Neural progenitor cell (in vitro differentiated cells): ENCODE data around the gene TRAPPC2. TPM values are rescaled to one million over a fixed set of nuclear protein-coding genes. Genes with fewer than 3 reads are reported as not detected.

ENCODE experiments used
- DNase-seq: peaks from one replicate; pipeline ENCODE4 v3.0.0-alpha.2; 2016; ENCODE audit warnings: low spot score
- H2AFZ ChIP-seq: fragments of 200-600 bp; sonication (generic); replicated peaks from 2 replicates; pipeline ENCODE4 v1.6.1; 2016; ENCODE audit warnings: antibody characterized with exemption
- H3F3A ChIP-seq: fragments of 200-600 bp; sonication (generic); 2 replicates; pipeline ENCODE4 v1.6.1; 2016; ENCODE audit warnings: antibody characterized with exemption, low read depth
- H3K27ac ChIP-seq: fragments of 200-600 bp; sonication (generic); 2 replicates; pipeline ENCODE4 v1.5.1; 2016; ENCODE audit warnings: mild to moderate bottlenecking
- H3K27me3 ChIP-seq: fragments of 200-600 bp; sonication (generic); 2 replicates; pipeline ENCODE4 v1.6.1; 2016; ENCODE audit warnings: mild to moderate bottlenecking, moderate library complexity
- H3K36me3 ChIP-seq: fragments of 200-600 bp; sonication (generic); 2 replicates; pipeline ENCODE4 v1.5.1; 2016
- H3K4me1 ChIP-seq: fragments of 200-600 bp; sonication (generic); 2 replicates; pipeline ENCODE4 v1.6.1; 2016; ENCODE audit warnings: mixed run types
- H3K4me2 ChIP-seq: fragments of 200-600 bp; sonication (generic); 2 replicates; pipeline ENCODE4 v1.6.1; 2016
- H3K4me3 ChIP-seq: fragments of 200-600 bp; sonication (generic); 2 replicates; pipeline ENCODE4 v1.5.1; 2016
- H3K79me2 ChIP-seq: fragments of 200-600 bp; sonication (generic); 2 replicates; pipeline ENCODE4 v1.6.1; 2016; ENCODE audit warnings: low read depth
- H3K9ac ChIP-seq: fragments of 200-600 bp; sonication (generic); 2 replicates; pipeline ENCODE4 v1.6.1; 2016
- H3K9me3 ChIP-seq: fragments of 200-600 bp; sonication (generic); 2 replicates; pipeline ENCODE4 v1.5.1; 2016; ENCODE audit warnings: low read depth
- H4K20me1 ChIP-seq: fragments of 200-600 bp; sonication (generic); 2 replicates; pipeline ENCODE4 v1.6.1; 2016; ENCODE audit warnings: low read depth
- H3K27ac Mint-ChIP-seq: 3 replicates; pipeline ENCODE4 v1.8.0; 2021; ENCODE audit warnings: mixed read lengths
- H3K27me3 Mint-ChIP-seq: 2 replicates; pipeline ENCODE4 v1.8.0; 2022; ENCODE audit warnings: low read depth, mild to moderate bottlenecking, inconsistent platforms, moderate library complexity, mixed read lengths; ENCODE audit not compliant: insufficient read depth
- H3K36me3 Mint-ChIP-seq: 3 replicates; pipeline ENCODE4 v1.8.0; 2021; ENCODE audit warnings: mixed read lengths
- H3K4me1 Mint-ChIP-seq: 3 replicates; pipeline ENCODE4 v1.8.0; 2021; ENCODE audit warnings: mixed read lengths
- H3K4me3 Mint-ChIP-seq: 3 replicates; pipeline ENCODE4 v1.8.0; 2021; ENCODE audit warnings: mild to moderate bottlenecking, moderate library complexity, mixed read lengths
- H3K9me3 Mint-ChIP-seq: 3 replicates; pipeline ENCODE4 v1.8.0; 2020; ENCODE audit warnings: mixed read lengths
- EZH2 ChIP-seq: fragments of 200-600 bp; sonication (generic); IDR thresholded peaks from 2 replicates; pipeline ENCODE4 v1.6.1; 2017; ENCODE audit warnings: antibody characterized with exemption, mild to moderate bottlenecking, moderate library complexity
- EZH2phosphoT487 ChIP-seq: fragments of 200-600 bp; sonication (generic); IDR thresholded peaks from 2 replicates; pipeline ENCODE4 v1.6.1; 2017; ENCODE audit warnings: antibody characterized with exemption
- total RNA-seq: library from RNA; depleted of rRNA; stranded (reverse); fragments of >200 nt; gene quantifications from 2 replicates; pipeline ENCODE4 v1.2.3, GENCODE V29; 2015; ENCODE audit warnings: low replicate concordance
- TF ChIP-seq, protein P1 (sequence below): fragments of 200-600 bp; sonication (generic); IDR thresholded peaks from 2 replicates; pipeline ENCODE4 v1.5.1; 2017; ENCODE audit warnings: antibody characterized with exemption, mild to moderate bottlenecking

Gene TRAPPC2
- total RNA-seq, 1 donor from 2014 or later, result 31.6 TPM

- H3K4me1 Mint-ChIP-seq, result no peaks in the 10 kb centered on the region
These were observed 13.4 kb upstream of the TRAPPC2 start for GRCh38 chrX:13747836-13748235.

GRCh38 chrX:13742397-13743176 lies 8.2 kb upstream of the TRAPPC2 start:
- Histone ChIP-seq H3K4me1 (no peaks in the 10 kb centered on the region), H3K79me2 (no peaks in the 10 kb centered on the region), H3K36me3 (peaks cover 5% of the 10 kb centered on the region), H2AFZ (no peak overlapping the region), H3K27me3 (no peaks in the 10 kb centered on the region), H3K9me3 (no peaks in the 10 kb centered on the region), H3F3A (no peaks in the 10 kb centered on the region), H3K4me2 (no peak overlapping the region), H3K27ac (no peak overlapping the region), H3K9ac (no peak overlapping the region), H3K4me3 (no peak overlapping the region), H4K20me1 (no peaks in the 10 kb centered on the region)
- no peaks in the 10 kb centered on the region for H3K27me3 Mint-ChIP-seq
- H3K4me1 Mint-ChIP-seq, result no peaks in the 10 kb centered on the region
- no peak for TF ChIP-seq EZH2phosphoT487
- no peak for TF ChIP-seq EZH2
- TF ChIP-seq, protein P1, sequence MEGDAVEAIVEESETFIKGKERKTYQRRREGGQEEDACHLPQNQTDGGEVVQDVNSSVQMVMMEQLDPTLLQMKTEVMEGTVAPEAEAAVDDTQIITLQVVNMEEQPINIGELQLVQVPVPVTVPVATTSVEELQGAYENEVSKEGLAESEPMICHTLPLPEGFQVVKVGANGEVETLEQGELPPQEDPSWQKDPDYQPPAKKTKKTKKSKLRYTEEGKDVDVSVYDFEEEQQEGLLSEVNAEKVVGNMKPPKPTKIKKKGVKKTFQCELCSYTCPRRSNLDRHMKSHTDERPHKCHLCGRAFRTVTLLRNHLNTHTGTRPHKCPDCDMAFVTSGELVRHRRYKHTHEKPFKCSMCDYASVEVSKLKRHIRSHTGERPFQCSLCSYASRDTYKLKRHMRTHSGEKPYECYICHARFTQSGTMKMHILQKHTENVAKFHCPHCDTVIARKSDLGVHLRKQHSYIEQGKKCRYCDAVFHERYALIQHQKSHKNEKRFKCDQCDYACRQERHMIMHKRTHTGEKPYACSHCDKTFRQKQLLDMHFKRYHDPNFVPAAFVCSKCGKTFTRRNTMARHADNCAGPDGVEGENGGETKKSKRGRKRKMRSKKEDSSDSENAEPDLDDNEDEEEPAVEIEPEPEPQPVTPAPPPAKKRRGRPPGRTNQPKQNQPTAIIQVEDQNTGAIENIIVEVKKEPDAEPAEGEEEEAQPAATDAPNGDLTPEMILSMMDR, result no peak
- H3K27ac Mint-ChIP-seq, result no peak overlapping the region
- H3K9me3 Mint-ChIP-seq, result no peaks in the 10 kb centered on the region
- H3K36me3 Mint-ChIP-seq, result peaks cover 9% of the 10 kb centered on the region
- no peak for DNase-seq
- no peak overlapping the region for H3K4me3 Mint-ChIP-seq

More at GRCh38 chrX:13747836-13748235, 13.4 kb upstream of the TRAPPC2 start:
- peaks cover 6% of the 10 kb centered on the region for H3K36me3 ChIP-seq
- no peak overlapping the region for H2AFZ ChIP-seq
- H3K9me3 Mint-ChIP-seq, result no peaks in the 10 kb centered on the region
- no peak overlapping the region for H3K27ac ChIP-seq
- H3K4me3 Mint-ChIP-seq, result no peak overlapping the region
- no peak overlapping the region for H3K4me2 ChIP-seq
- H3K79me2 ChIP-seq, result no peaks in the 10 kb centered on the region
- no peaks in the 10 kb centered on the region for H3F3A ChIP-seq
- peak; percentile 33 for DNase-seq
- H3K9ac ChIP-seq, result no peak overlapping the region
- H3K27ac Mint-ChIP-seq, result no peak overlapping the region
- no peaks in the 10 kb centered on the region for H3K27me3 Mint-ChIP-seq
- H3K27me3 ChIP-seq, result no peaks in the 10 kb centered on the region
- H3K4me3 ChIP-seq, result no peak overlapping the region
- no peaks in the 10 kb centered on the region for H3K4me1 ChIP-seq
- TF ChIP-seq EZH2, result no peak
- TF ChIP-seq, protein P1, result peak; percentile 48
- TF ChIP-seq EZH2phosphoT487, result no peak
- H3K9me3 ChIP-seq, result no peaks in the 10 kb centered on the region
- no peaks in the 10 kb centered on the region for H4K20me1 ChIP-seq
- peaks cover 12% of the 10 kb centered on the region for H3K36me3 Mint-ChIP-seq

DNA sequence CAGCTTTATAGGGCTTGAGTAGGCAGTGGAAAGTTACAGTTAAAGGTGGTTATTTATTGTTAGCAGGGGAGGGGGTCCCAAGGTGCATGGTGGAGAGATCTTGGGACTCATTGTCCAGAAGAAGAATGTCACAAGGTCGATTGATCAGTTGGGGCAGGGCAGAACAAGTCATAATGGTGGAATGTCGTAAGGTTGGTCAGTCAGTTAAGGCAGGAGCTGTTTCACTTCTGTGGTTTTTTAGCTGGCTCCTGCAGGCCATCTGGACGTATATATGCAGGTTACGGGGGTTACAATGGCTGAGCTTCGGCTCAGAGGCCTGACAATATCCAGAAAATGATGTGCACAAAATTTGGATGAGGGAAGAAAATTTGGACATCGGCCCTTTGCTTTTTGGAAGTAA lies 7.3 kb upstream of the TRAPPC2 start:
- H3K27me3 Mint-ChIP-seq, result no peaks in the 10 kb centered on the region
- Histone ChIP-seq H3K27me3 (no peaks in the 10 kb centered on the region), H3K4me3 (no peak overlapping the region), H3K27ac (no peak overlapping the region), H3K9ac (no peak overlapping the region), H3K79me2 (no peaks in the 10 kb centered on the region), H3K4me2 (no peak overlapping the region), H3F3A (no peaks in the 10 kb centered on the region), H3K4me1 (no peaks in the 10 kb centered on the region), H2AFZ (no peak overlapping the region), H3K36me3 (peaks cover 5% of the 10 kb centered on the region), H3K9me3 (no peaks in the 10 kb centered on the region), H4K20me1 (no peaks in the 10 kb centered on the region)
- no peaks in the 10 kb centered on the region for H3K9me3 Mint-ChIP-seq
- H3K36me3 Mint-ChIP-seq, result peaks cover 5% of the 10 kb centered on the region
- no peak for TF ChIP-seq EZH2
- TF ChIP-seq EZH2phosphoT487, result no peak
- TF ChIP-seq, protein P1, result no peak
- H3K4me1 Mint-ChIP-seq, result no peaks in the 10 kb centered on the region
- no peak overlapping the region for H3K4me3 Mint-ChIP-seq
- no peak for DNase-seq
- H3K27ac Mint-ChIP-seq, result no peak overlapping the region
